GM19455 (cell line): Measurements from ENCODE around the gene GPR119.
"Not testable (repeated sequence)": the region's sequence is repeated elsewhere in the genome, so short reads cannot be mapped to it uniquely, and the experiment has no call there.

Experiments
- ATAC-seq: cut with Tn5 transposase; IDR thresholded peaks from one replicate; pipeline ENCODE4 v1.9.1; 2021; ENCODE audit not compliant: unreplicated experiment

GPR119 gene

DNA sequence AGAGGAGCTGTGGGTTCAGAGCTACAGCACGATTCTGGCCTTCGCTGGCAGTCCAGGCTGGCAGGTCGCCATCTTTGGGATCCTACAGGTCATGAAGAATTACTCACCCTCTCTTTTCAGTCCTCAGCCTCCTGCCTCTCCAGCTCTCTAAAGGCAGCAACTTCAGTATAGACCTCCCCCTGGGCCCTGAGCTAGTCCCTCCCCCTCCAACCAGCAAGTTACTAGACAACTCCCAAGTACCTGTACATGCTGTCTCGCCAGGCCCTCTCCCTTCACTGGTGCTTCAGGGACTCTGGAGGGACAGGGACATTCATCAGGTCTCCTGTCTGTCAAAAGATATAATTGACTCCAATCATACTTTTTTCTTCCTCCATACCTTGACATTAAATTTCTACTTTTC lies at the start of gene GPR119:
GPR119 (minus strand) TSS at position 155 of the 400 bp plus-strand sequence. CDS start 227 bp downstream, outside the sequence.
- ATAC-seq, result no peak

DNA sequence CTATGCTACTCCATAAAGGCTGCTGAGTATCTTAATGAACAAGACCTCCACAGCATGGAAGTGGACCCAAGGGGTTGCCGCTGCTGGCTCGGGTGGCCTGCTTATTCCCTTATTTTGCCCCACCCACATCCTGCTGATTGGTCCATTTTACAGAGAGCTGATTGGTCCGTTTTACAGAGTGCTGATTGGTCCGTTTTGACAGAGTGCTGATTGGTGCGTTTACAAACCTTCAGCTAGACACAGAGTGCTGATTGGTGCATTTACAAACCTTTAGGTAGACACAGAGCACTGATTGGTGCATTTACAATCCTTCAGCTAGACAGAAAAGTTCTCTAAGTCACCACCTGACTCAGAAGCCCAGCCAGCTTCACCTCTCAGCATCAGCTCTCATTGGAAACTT lies 43.8 kb upstream of the GPR119 start:
- ATAC-seq, result not testable (repeated sequence)

DNA sequence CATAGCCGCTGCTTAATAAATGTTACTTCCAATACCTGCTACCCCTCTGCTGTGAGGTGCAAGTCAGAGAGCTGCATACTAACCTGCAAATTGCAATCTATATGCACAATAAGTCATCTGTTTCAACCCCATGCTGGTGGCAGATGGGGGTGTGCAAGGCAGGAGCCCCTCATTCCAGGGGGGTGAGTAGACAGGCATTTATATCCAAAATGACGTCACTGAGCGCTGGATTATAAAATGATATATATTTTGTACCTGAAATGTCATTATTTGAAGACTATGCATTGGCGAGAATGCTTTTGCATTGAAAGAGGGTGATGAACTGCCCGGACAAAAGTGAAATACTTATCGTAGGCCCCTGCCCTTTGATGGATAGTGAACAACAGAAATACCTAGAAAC lies 41.1 kb upstream of the GPR119 start:
- ATAC-seq, result no peak

- no peak for ATAC-seq
Measured at GRCh38 chrX:130419263-130419662, 33.8 kb upstream of the GPR119 start.

- no peak for ATAC-seq
Measured at GRCh38 chrX:130418740-130419139, 33.3 kb upstream of the GPR119 start.

DNA sequence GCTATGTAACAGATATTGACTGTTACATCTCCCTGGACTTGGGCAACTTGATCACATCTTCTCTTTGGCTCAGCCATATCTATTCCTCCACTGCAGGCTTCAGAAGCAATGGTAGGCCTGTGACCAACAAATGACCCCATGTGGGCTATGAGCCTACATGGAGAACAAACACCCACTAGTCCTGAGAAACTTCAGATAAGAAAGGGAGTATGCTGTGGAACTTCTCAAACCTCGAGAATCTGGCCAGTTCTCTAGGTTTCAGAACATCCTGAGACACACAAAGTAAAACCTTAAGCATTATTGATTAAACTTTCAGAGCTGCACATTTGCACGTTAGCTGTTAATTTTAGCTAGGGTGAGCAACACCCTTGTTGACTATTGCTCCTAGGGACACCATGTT lies 32.6 kb upstream of the GPR119 start:
- no peak for ATAC-seq

DNA sequence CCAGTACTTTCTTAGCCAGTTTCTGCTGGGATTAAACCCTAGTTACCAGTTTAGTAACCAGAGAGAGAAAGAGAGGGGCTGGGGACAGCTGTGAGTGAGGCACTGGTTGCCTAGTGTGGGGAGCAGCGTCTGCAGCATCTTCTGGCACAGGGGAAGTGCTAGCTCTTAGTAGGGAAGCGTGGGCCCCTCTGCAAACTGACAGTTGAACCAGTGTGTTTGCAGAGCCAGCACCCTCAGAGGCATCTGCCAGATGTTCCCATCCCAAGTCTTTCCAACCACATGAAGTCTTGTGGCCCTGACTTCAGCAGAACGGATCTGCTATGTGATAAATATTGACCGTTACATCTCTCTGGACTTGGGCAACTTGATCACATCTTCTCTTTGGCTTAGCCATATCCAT lies 31.3 kb upstream of the GPR119 start:
- no peak for ATAC-seq

DNA sequence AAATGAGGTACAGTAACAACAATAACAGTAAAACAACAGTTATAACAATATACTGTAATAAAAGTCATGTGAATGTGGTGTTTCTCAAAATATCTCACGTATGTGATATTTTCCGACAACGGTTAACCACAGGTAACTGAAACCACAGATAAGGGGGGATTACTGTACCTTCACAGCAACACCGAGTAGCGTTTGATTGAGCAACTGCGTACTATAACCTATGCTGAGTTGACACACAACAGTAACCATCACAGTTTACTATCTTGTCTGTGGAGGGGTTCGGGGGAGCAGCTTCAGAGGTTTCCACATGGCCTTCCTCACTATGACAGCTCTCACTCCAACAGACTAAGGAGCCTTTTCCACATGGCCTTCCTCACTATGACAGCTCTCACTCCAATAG lies 29.7 kb upstream of the GPR119 start:
- no peak for ATAC-seq

DNA sequence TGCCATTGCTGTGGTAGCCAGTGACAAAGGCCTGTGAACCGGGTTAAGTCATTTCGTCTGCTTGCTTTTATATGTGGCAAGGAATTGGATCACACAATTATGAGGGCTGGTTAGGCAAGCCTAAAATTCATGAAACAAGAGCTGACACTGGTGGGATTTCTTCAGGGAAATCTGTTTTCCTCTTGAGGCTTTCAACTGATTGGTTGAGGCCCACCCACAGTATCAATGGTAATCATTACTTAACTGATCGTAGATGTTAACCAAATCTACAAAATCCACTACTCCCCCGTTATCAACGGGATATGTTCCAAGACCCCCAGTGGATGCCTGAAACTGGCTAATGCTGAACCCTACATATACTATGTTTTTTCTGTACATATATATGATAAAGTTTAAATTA lies 29.3 kb upstream of the GPR119 start:
- no peak for ATAC-seq

- no peak for ATAC-seq
Measured at GRCh38 chrX:130413415-130413814, 27.9 kb upstream of the GPR119 start.

DNA sequence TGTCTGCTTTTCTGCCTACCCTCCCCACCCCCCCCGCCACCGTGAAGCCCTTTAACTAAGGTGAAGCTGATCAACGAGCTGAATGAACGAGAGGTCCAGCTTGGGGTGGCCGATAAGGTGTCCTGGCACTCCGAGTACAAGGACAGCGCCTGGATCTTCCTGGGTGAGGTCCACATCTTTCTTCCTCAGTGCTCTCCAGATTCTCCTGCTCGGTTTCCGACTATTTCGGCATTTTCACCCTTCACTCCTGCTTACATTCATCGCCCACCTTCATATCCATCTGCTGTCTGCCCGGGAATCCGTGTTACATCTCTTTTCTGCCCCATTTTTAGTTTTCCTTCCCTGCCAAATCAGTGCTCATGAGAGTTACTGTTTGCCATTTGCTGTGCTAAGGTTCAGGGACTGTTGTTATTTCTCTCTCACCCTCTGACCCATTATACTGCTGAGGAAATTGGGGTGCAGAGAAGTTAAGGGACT lies 16.8 kb upstream of the GPR119 start:
- no peak for ATAC-seq

- peak; percentile 97 for ATAC-seq
Measured at GRCh38 chrX:130401415-130402207, 16.1 kb upstream of the GPR119 start, which contains the start of gene RBMX2. Gene RBMX2 (plus strand): TSS chrX:130401987. CDS start chrX:130402033, 46 bp downstream.

GRCh38 chrX:130395341-130395740 lies 9.9 kb upstream of the GPR119 start:
- no peak for ATAC-seq

- ATAC-seq, result no peak
Measured at GRCh38 chrX:130393451-130394074, 8.1 kb upstream of the GPR119 start.

DNA sequence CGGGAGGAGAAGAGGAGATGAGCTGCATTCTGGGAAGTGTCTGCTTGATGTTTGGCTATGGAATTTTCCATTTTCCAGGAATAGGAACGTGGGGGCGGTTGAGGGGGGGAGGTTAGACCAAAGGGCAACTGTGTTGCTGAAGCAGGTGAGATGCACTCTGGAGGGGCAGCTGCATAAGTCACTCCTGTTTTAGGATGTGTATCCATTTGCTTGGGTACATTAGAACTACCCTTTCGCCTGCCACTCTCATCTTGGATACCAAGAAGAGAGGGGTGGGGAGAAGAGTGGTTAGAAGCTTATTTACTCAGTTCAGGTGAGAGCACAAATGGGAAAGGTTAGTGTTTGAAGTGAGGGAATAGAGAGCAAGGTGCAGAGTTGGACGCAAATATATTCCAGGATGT lies 934 bp upstream of the GPR119 start:
- no peak for ATAC-seq

- ATAC-seq, result no peak
Measured at GRCh38 chrX:130378024-130378669, 7.3 kb downstream of the GPR119 start.

GRCh38 chrX:130376077-130376476 lies 9.4 kb downstream of the GPR119 start:
- no peak for ATAC-seq

GRCh38 chrX:130352050-130352449 lies 33.4 kb downstream of the GPR119 start:
- ATAC-seq, result not testable (repeated sequence)

- ATAC-seq, result no peak
Measured at GRCh38 chrX:130351567-130351966, 33.9 kb downstream of the GPR119 start.

- ATAC-seq, result no peak
Measured at GRCh38 chrX:130347321-130347720, 38.2 kb downstream of the GPR119 start.

DNA sequence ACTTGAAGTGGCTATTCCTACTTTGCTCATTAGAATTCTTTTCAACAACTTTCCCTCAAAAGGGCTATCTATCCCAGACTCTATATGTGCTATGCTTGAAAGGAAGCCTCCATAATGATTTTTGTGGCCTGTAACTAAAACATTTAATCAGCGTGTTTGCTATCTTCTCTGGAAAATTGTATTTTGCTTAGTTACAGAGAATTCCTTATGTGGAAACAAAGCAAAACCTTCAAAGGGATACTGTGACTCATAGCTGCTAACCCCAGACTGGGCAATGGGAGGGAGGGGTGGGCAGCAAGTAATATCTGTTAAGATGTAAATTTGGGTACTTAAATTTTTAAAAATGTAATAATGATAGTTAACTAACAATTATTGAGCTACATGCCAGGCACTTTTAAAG lies 42.1 kb downstream of the GPR119 start:
- ATAC-seq, result no peak

DNA sequence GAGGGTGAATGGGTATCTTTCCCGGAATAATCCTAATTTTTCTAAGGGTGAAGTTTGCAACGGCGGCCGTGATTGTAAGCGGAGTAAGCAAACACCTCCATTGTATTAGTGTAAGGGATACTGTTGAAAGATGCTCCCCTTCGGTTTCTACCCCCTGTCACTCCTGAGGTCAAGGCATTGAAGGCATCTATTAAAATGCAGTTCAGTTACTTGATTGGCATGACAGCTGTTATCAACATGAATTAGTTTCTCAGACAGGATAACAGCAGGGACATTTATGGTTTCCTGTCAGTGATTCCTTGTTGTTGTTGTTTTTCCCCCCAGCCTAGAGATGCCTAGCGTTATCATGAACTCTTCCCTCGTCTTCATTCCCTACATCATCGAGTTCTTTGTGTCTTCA lies 45.2 kb downstream of the GPR119 start:
- ATAC-seq, result no peak
